Glutamatergic neuron (in vitro differentiated cells): ENCODE results near the gene TMEM106A. TPM values are rescaled to one million over a fixed set of nuclear protein-coding genes. Genes with fewer than 3 reads are reported as not detected.
A peak's percentile ranks its signal among the peaks of the same experiment; 100 is the strongest.

Source experiments
- DNase-seq: peaks from one replicate; pipeline ENCODE4 v3.0.0; 2022
- H3K27ac Mint-ChIP-seq: one replicate; pipeline ENCODE4 v1.8.0; 2020; ENCODE audit warnings: mild to moderate bottlenecking, mixed read lengths, inconsistent platforms; ENCODE audit not compliant: unreplicated experiment
- H3K27me3 Mint-ChIP-seq: one replicate; pipeline ENCODE4 v1.8.0; 2020; ENCODE audit warnings: mild to moderate bottlenecking, moderate library complexity, mixed read lengths, inconsistent platforms; ENCODE audit not compliant: unreplicated experiment
- H3K36me3 Mint-ChIP-seq: one replicate; pipeline ENCODE4 v1.8.0; 2020; ENCODE audit warnings: mild to moderate bottlenecking, mixed read lengths, inconsistent platforms; ENCODE audit not compliant: unreplicated experiment
- H3K4me1 Mint-ChIP-seq: one replicate; pipeline ENCODE4 v1.8.0; 2020; ENCODE audit warnings: mild to moderate bottlenecking, low read depth, mixed read lengths, inconsistent platforms; ENCODE audit not compliant: unreplicated experiment
- H3K4me3 Mint-ChIP-seq: one replicate; pipeline ENCODE4 v1.8.0; 2020; ENCODE audit warnings: mild to moderate bottlenecking, mixed read lengths, inconsistent platforms; ENCODE audit not compliant: unreplicated experiment
- H3K9me3 Mint-ChIP-seq: one replicate; pipeline ENCODE4 v1.8.0; 2020; ENCODE audit warnings: mild to moderate bottlenecking, moderate library complexity, mixed read lengths, inconsistent platforms; ENCODE audit not compliant: unreplicated experiment
- total RNA-seq: library from RNA; stranded (reverse); fragmentation: NEBNext Ultra II Directional; extraction: Animal tissue kit (Norgen Biotek cat#: 25700); gene quantifications from one replicate; pipeline ENCODE4 v1.2.1, GENCODE V29; 2021; ENCODE audit not compliant: unreplicated experiment
- TF ChIP-seq, protein P1 (sequence below): fragments of 200-600 bp; sonication (generic); IDR thresholded peaks from one replicate; pipeline ENCODE4 v1.5.0; 2021; ENCODE audit not compliant: partially characterized antibody, unreplicated experiment

TMEM106A gene
- total RNA-seq, 1 donor from 2014 or later = 2.3 TPM

DNA sequence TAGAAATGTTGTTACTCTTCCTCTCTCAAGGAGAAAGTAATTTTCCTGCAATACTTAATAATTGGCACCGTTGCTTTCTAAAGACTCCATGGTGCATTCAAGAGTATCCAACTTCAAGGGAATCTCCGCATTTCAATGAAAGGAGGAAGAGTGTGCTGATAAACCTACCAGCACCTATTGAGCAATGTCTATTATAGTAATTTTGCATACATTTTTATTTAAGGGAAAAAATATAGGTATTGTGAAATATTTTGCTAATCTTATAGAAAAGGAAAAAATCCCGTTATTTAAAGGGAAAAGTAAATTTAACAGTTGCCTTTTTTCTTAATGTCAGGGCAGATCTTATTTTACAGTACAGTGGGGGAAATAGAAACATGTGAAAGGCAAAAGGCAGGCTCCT lies 1.1 kb upstream of the TMEM106A start:
- no peak for DNase-seq
- H3K27ac Mint-ChIP-seq = no peak overlapping the region
- TF ChIP-seq, protein P1, sequence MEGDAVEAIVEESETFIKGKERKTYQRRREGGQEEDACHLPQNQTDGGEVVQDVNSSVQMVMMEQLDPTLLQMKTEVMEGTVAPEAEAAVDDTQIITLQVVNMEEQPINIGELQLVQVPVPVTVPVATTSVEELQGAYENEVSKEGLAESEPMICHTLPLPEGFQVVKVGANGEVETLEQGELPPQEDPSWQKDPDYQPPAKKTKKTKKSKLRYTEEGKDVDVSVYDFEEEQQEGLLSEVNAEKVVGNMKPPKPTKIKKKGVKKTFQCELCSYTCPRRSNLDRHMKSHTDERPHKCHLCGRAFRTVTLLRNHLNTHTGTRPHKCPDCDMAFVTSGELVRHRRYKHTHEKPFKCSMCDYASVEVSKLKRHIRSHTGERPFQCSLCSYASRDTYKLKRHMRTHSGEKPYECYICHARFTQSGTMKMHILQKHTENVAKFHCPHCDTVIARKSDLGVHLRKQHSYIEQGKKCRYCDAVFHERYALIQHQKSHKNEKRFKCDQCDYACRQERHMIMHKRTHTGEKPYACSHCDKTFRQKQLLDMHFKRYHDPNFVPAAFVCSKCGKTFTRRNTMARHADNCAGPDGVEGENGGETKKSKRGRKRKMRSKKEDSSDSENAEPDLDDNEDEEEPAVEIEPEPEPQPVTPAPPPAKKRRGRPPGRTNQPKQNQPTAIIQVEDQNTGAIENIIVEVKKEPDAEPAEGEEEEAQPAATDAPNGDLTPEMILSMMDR = no peak
- no peaks in the 10 kb centered on the region for H3K36me3 Mint-ChIP-seq
- no peak overlapping the region for H3K4me3 Mint-ChIP-seq
- peaks cover 13% of the 10 kb centered on the region for H3K4me1 Mint-ChIP-seq
- peaks cover 3% of the 10 kb centered on the region for H3K9me3 Mint-ChIP-seq
- H3K27me3 Mint-ChIP-seq = no peaks in the 10 kb centered on the region

DNA sequence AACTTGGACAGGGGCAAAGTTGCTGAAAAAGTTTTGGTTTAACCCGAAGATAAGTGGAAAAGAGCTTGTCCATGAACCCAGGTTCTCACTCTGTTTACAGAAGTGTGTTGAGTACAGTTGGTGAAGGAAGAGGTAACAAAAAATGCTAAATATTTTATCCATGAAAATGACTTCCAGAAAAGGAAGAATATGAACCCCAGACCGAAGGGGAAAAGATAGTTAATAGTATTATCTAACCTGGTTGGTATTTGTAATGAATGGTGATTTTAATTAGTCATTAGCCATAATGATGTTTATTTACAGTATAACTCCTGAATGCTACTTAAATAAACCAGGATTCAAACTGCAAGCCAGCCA lies 574 bp upstream of the TMEM106A start:
- Mint-ChIP-seq H3K9me3 (peaks cover 3% of the 10 kb centered on the region), H3K4me3 (peak overlapping the region; percentile 94), H3K4me1 (peaks cover 13% of the 10 kb centered on the region), H3K36me3 (no peaks in the 10 kb centered on the region), H3K27me3 (no peaks in the 10 kb centered on the region), H3K27ac (no peak overlapping the region)
- TF ChIP-seq, protein P1 = no peak
- DNase-seq = no peak

DNA sequence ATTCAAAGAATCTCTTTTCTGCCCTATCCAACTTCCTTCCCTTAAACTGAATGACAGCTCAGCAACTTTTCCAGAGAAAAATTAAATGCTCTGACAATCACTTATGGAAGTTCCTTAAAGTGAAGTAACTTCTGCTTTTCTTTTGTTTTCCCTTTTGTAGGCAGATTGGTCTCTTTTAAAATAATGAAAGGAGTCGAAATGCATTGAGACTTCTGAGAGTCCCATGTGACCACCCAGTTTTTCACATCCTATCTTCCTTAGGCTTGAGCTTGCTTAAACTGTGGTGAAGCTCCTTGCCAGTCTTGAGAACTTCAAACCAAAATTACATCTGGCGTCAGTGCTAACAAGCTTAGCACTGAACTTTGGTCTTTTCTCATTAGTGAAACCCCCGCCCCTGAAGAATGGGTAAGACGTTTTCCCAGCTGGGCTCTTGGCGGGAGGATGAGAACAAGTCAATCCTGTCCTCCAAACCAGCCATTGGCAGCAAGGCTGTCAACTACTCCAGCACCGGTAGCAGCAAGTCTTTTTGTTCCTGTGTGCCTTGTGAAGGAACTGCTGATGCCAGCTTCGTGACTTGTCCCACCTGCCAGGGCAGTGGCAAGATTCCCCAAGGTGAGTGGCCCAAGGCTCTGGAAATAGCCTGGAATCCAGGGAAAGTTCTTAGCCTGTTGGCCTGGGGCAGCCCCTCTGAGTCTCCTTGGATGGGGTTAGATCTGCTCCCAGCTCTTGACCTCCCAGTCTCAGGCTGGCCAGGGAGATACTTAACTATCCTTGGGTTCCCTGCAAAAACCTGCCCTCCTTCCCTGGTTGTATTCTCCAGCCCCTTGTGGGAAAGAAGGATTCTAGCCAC lies 1.2 kb downstream of the TMEM106A start:
- TF ChIP-seq, protein P1 = no peak
- Mint-ChIP-seq H3K9me3 (peaks cover 3% of the 10 kb centered on the region), H3K27ac (peak overlapping the region; percentile 0), H3K27me3 (no peaks in the 10 kb centered on the region), H3K36me3 (no peaks in the 10 kb centered on the region), H3K4me1 (peaks cover 13% of the 10 kb centered on the region), H3K4me3 (peak overlapping the region; percentile 94)
- no peak for DNase-seq

DNA sequence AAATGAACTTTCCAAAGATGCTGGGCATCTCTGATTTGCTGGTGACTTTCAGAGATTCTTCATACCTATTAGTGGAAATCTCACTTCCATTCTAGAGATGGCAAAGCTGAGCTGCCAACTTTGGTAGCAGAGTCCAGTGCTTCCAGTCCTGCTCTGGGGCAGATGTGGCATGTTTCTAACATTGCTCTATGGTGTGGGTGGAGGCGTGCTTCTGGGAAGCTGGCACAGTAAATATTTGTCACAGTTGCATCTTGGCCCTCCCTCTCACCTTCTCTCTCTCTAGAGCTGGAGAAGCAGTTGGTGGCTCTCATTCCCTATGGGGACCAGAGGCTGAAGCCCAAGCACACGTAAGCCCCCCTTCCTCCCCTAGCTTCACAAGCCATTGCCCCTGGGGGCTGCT lies 1.9 kb downstream of the TMEM106A start:
- no peak overlapping the region for H3K4me3 Mint-ChIP-seq
- TF ChIP-seq, protein P1 = no peak
- H3K27ac Mint-ChIP-seq = no peak overlapping the region
- no peaks in the 10 kb centered on the region for H3K36me3 Mint-ChIP-seq
- H3K27me3 Mint-ChIP-seq = no peaks in the 10 kb centered on the region
- H3K4me1 Mint-ChIP-seq = peaks cover 13% of the 10 kb centered on the region
- peaks cover 3% of the 10 kb centered on the region for H3K9me3 Mint-ChIP-seq
- no peak for DNase-seq

DNA sequence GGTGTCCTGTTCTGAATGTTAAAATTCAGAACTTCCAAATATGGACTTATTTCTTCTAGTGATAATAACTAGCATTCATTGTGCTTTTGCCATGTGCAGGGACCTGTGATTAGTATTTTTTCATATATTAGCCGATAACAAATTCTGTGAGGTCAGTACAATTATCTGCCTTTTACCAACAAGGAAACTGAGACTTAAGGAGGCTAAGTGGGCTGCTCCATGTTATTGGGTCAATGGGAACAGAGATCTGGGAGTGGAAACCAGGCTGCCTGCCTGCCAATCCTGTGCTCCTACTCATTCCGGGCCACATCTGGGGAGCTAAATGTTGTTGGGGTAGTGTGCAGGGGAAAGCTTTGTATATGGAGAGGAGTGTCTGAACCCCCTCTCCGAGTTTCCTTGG lies 3.7 kb downstream of the TMEM106A start:
- Mint-ChIP-seq H3K36me3 (no peaks in the 10 kb centered on the region), H3K9me3 (peaks cover 3% of the 10 kb centered on the region), H3K4me3 (no peak overlapping the region), H3K27ac (no peak overlapping the region), H3K4me1 (peaks cover 13% of the 10 kb centered on the region), H3K27me3 (no peaks in the 10 kb centered on the region)
- TF ChIP-seq, protein P1 = no peak
- DNase-seq = no peak
